NCI-H2196 treated with DMSO at 0.1 percent for 48 hours (cell line): ENCODE results near the gene RAB3D.
"Not testable (repeated sequence)": the region's sequence is repeated elsewhere in the genome, so short reads cannot be mapped to it uniquely, and the experiment has no call there.

ENCODE experiments used
- DNase-seq: peaks from one replicate; lab custom pipeline; 2025; ENCODE audit not compliant: unreplicated experiment; lab: John Stamatoyannopoulos, UW

RAB3D gene

GRCh38 chr19:11367528-11367927 is 28.1 kb upstream of the RAB3D start:
- no peak for DNase-seq

- DNase-seq: no peak
These were observed 26.2 kb upstream of the RAB3D start for GRCh38 chr19:11365557-11366117.

- DNase-seq: no peak
These were observed 25.5 kb upstream of the RAB3D start for GRCh38 chr19:11364935-11365334.

GRCh38 chr19:11364296-11364904 is 24.9 kb upstream of the RAB3D start:
- no peak for DNase-seq

- DNase-seq: no peak
These were observed 24.4 kb upstream of the RAB3D start for GRCh38 chr19:11363881-11364280.

GRCh38 chr19:11361771-11362731 is 22.6 kb upstream of the RAB3D start:
- no peak for DNase-seq

GRCh38 chr19:11361037-11361770 is 21.7 kb upstream of the RAB3D start:
- DNase-seq: no peak

- DNase-seq: no peak
These were observed 20.0 kb upstream of the RAB3D start for GRCh38 chr19:11359421-11359820.

GRCh38 chr19:11356676-11357550 is 17.5 kb upstream of the RAB3D start:
- no peak for DNase-seq

- no peak for DNase-seq
These were observed 16.6 kb upstream of the RAB3D start for GRCh38 chr19:11356074-11356397.

- DNase-seq: peak; percentile 83
These were observed 16.0 kb upstream of the RAB3D start, which contains the start of gene PLPPR2 for GRCh38 chr19:11355160-11356073. Gene PLPPR2, plus strand, starts transcription at chr19:11355432. Its CDS starts 2,242 bp downstream, at chr19:11357674.

GRCh38 chr19:11354102-11354501 is 14.6 kb upstream of the RAB3D start:
- not testable (repeated sequence) for DNase-seq

GRCh38 chr19:11349171-11349570 is 9.7 kb upstream of the RAB3D start:
- no peak for DNase-seq

- DNase-seq: no peak
These were observed 8.1 kb upstream of the RAB3D start for GRCh38 chr19:11347546-11348039.

GRCh38 chr19:11346104-11346940 is 6.9 kb upstream of the RAB3D start, which contains the start of the genes CCDC159 and TMEM205:
Gene CCDC159, plus strand, starts transcription at chr19:11346519. Its CDS starts 88 bp downstream, at chr19:11346607.
Gene TMEM205, minus strand, starts transcription at chr19:11346268. Its CDS starts 649 bp downstream, at chr19:11345619.
- DNase-seq: peak; percentile 97

- DNase-seq: peak; percentile 31
These were observed 5.8 kb upstream of the RAB3D start for GRCh38 chr19:11345122-11345803.

GRCh38 chr19:11342429-11342828 is 3.0 kb upstream of the RAB3D start:
- DNase-seq: no peak
